K562 (cell line): ENCODE data around the gene MYADM. TPM values are rescaled to one million over a fixed set of nuclear protein-coding genes. Genes with fewer than 3 reads are reported as not detected.

ENCODE experiments used
- ATAC-seq: fragments of 200-7000 bp; cut with Tn5 transposase; 3 replicates; pipeline ENCODE4 v1.9.1; 2020; ENCODE audit warnings: moderate library complexity
- BruUV-seq: library from RNA; stranded (reverse); fragments of 400-500 nt; replicated peaks from 2 replicates; lab custom pipeline; 2021; lab: Mats Ljungman, UMichigan
- CTCF ChIA-PET: fragments of 300-600 bp; formaldehyde crosslinking; extraction: SDS; loops from one replicate; lab custom pipeline; 2021; ENCODE audit warnings: low intra/inter-chr PET ratio; lab: Yijun Ruan, JAX
- POLR2A ChIA-PET: fragments of 300-600, 350-650 bp; sonication (Branson Sonifier 250); formaldehyde crosslinking; extraction: SDS; loops from one replicate; lab custom pipeline; 2021; ENCODE audit warnings: antibody characterized with exemption, inconsistent platforms; lab: Yijun Ruan, JAX
- DNase-seq, 4 experiments: peaks; one replicate each; pipeline versions ENCODE4 v3.0.0 to v3.0.0-alpha.2; 2011 to 2018; ENCODE audit warnings: low spot score in 3 of 4, mixed read lengths in 3 of 4; ENCODE audit errors: extremely low read depth in 1 of 4
- FAIRE-seq: peaks from 2 replicates; lab custom pipeline; 2011; peaks lifted over from hg19 to GRCh38; lab: Jason Lieb, UNC
- H2AFZ ChIP-seq: 2 replicates; pipeline ENCODE4 v1.6.0; 2011; ENCODE audit warnings: low read depth, low read length, control low read depth, inconsistent platforms
- H3K27ac ChIP-seq: fragments of 200-600 bp; 3 replicates; pipeline ENCODE4 v1.8.0; 2011; ENCODE audit warnings: low read depth, mild to moderate bottlenecking, control low read depth, inconsistent platforms, low read length, moderate library complexity, mixed read lengths; ENCODE audit errors: extremely low read depth
- H3K27me3 ChIP-seq, 2 experiments: fragments of 300-600 bp in 1 of 2; 2 replicates in 1 of 2; 3 replicates in 1 of 2; pipeline versions ENCODE4 v1.6.0 to v1.8.0; 2011; ENCODE audit warnings: inconsistent platforms in 2 of 2, low read length in 2 of 2, mild to moderate bottlenecking in 1 of 2, mixed read lengths in 1 of 2, moderate library complexity in 1 of 2; ENCODE audit not compliant: control insufficient read depth in 2 of 2, insufficient read depth in 2 of 2
- H3K36me3 ChIP-seq: fragments of 300-600 bp; 3 replicates; pipeline ENCODE4 v1.8.0; 2011; ENCODE audit warnings: mild to moderate bottlenecking, low read length, inconsistent platforms; ENCODE audit not compliant: control insufficient read depth, insufficient read depth
- H3K4me1 ChIP-seq, 2 experiments: fragments of 200-600 bp in 1 of 2; replicated peaks in 1 of 2; 2 replicates in 1 of 2; 3 replicates in 1 of 2; pipeline versions ENCODE4 v1.5.1 to v1.8.0; 2011; ENCODE audit warnings: inconsistent platforms in 2 of 2, low read length in 2 of 2, mild to moderate bottlenecking in 1 of 2, mixed read lengths in 1 of 2, moderate library complexity in 1 of 2; ENCODE audit not compliant: control insufficient read depth in 2 of 2, insufficient read depth in 2 of 2
- H3K4me2 ChIP-seq: 2 replicates; pipeline ENCODE4 v1.6.1; 2011; ENCODE audit warnings: low read length, control low read depth, inconsistent platforms, mixed read lengths; ENCODE audit not compliant: insufficient read depth
- H3K4me3 ChIP-seq: fragments of 200-600 bp; sonication (generic), shearing (Covaris generic); 2 replicates; pipeline ENCODE4 v1.5.1; 2016; ENCODE audit warnings: control low read depth, inconsistent platforms
- H3K79me2 ChIP-seq: fragments of 200-600 bp; 3 replicates; pipeline ENCODE4 v1.8.0; 2011; ENCODE audit warnings: low read length, inconsistent platforms; ENCODE audit not compliant: control insufficient read depth, insufficient read depth
- H3K9ac ChIP-seq, 2 experiments: 2 replicates each; pipeline versions ENCODE4 v1.6.0 to v1.6.1; 2011; ENCODE audit warnings: low read depth in 2 of 2, low read length in 2 of 2, control low read depth in 1 of 2, inconsistent platforms in 1 of 2, mild to moderate bottlenecking in 1 of 2, mixed read lengths in 1 of 2; ENCODE audit not compliant: insufficient read depth in 1 of 2
- H3K9me1 ChIP-seq: one replicate; pipeline ENCODE4 v1.6.0; 2011; ENCODE audit warnings: inconsistent platforms, mild to moderate bottlenecking, low read length, moderate library complexity; ENCODE audit not compliant: control insufficient read depth, insufficient read depth
- H3K9me3 ChIP-seq: replicated peaks from 2 replicates; pipeline ENCODE4 v1.5.1; 2011; ENCODE audit warnings: low read depth, low read length, inconsistent platforms; ENCODE audit not compliant: control insufficient read depth, insufficient read depth
- H4K20me1 ChIP-seq: replicated peaks from 2 replicates; pipeline ENCODE4 v1.6.1; 2011; ENCODE audit warnings: low read length, inconsistent platforms, mixed read lengths; ENCODE audit not compliant: control insufficient read depth, insufficient read depth
- ARID1B ChIP-seq: fragments of 450-650 bp; IDR thresholded peaks from 2 replicates; pipeline ENCODE4 v1.6.1; 2016; ENCODE audit warnings: antibody characterized with exemption, mild to moderate bottlenecking, inconsistent platforms
- CCNT2 ChIP-seq: IDR thresholded peaks from 2 replicates; pipeline ENCODE4 v1.6.1; 2011; ENCODE audit warnings: borderline replicate concordance, low read depth, mild to moderate bottlenecking, moderate library complexity, mixed read lengths, low read length; ENCODE audit not compliant: insufficient read length; ENCODE audit errors: extremely low read depth
- CREB1 ChIP-seq, 2 experiments: sonication (generic) in 1 of 2; formaldehyde crosslinking in 1 of 2; IDR thresholded peaks; 2 replicates each; pipeline versions ENCODE4 v1.6.1 to v1.8.0; 2012 to 2022; ENCODE audit warnings: inconsistent platforms in 1 of 2, mild to moderate bottlenecking in 1 of 2, missing genetic modification reagents in 1 of 2, moderate library complexity in 1 of 2
- CTBP1 ChIP-seq: fragments of 450-650 bp; IDR thresholded peaks from 2 replicates; pipeline ENCODE4 v1.6.1; 2016; ENCODE audit warnings: borderline replicate concordance
- EP400 ChIP-seq: fragments of 450-650 bp; IDR thresholded peaks from 2 replicates; pipeline ENCODE4 v1.6.1; 2017; ENCODE audit warnings: antibody characterized with exemption, mild to moderate bottlenecking, moderate library complexity
- GABPB1 ChIP-seq: sonication (generic); formaldehyde crosslinking; IDR thresholded peaks from 2 replicates; pipeline ENCODE4 v1.8.0; 2022; ENCODE audit warnings: mild to moderate bottlenecking, missing genetic modification reagents
- JUND ChIP-seq, 2 experiments: IDR thresholded peaks; 2 replicates in 1 of 2; 3 replicates in 1 of 2; pipeline ENCODE4 v1.6.1; 2011; ENCODE audit warnings: borderline replicate concordance in 2 of 2, low read depth in 2 of 2, low read length in 2 of 2, improper control_type of control experiment in 1 of 2, missing biosample characterization in 1 of 2, missing genetic modification characterization in 1 of 2, missing genetic modification reagents in 1 of 2
- L3MBTL2 ChIP-seq: fragments of 450-650 bp; IDR thresholded peaks from 2 replicates; pipeline ENCODE4 v1.6.1; 2016; ENCODE audit warnings: mild to moderate bottlenecking, moderate library complexity
- RCOR1 ChIP-seq, 2 experiments: IDR thresholded peaks; 2 replicates each; pipeline ENCODE4 v1.6.1; 2012; ENCODE audit warnings: low read depth in 2 of 2, low read length in 2 of 2, borderline replicate concordance in 1 of 2, improper control_type of control experiment in 1 of 2
- SIX5 ChIP-seq, 2 experiments: IDR thresholded peaks; 2 replicates each; pipeline ENCODE4 v1.6.1; 2011; ENCODE audit warnings: low read length in 2 of 2, borderline replicate concordance in 1 of 2, low read depth in 1 of 2, mild to moderate bottlenecking in 1 of 2, moderate library complexity in 1 of 2; ENCODE audit not compliant: insufficient read depth in 1 of 2
- SREBF1 ChIP-seq: fragments of 150-350 bp; IDR thresholded peaks from 2 replicates; pipeline ENCODE4 v1.6.1; 2014; ENCODE audit warnings: antibody characterized with exemption, low read depth, low read length, borderline replicate concordance
- ZFP91 ChIP-seq: sonication (generic); formaldehyde crosslinking; IDR thresholded peaks from 2 replicates; pipeline ENCODE4 v1.8.0; 2022; ENCODE audit warnings: mild to moderate bottlenecking, missing genetic modification reagents
- ZNF143 ChIP-seq: sonication (generic); formaldehyde crosslinking; IDR thresholded peaks from 2 replicates; pipeline ENCODE4 v1.9.0; 2022; ENCODE audit warnings: mild to moderate bottlenecking, missing genetic modification reagents
- ZNF197 ChIP-seq: fragments of 200-800 bp; sonication (Bioruptor generic); IDR thresholded peaks from 2 replicates; pipeline ENCODE4 v1.6.1; 2016; ENCODE audit warnings: low read depth, missing genetic modification characterization, missing compliant biosample characterization
- ZNF644 ChIP-seq: fragments of 200-800 bp; sonication (Bioruptor generic); IDR thresholded peaks from 2 replicates; pipeline ENCODE4 v1.6.1; 2016; ENCODE audit warnings: low read depth, missing genetic modification characterization, missing compliant biosample characterization
- ZNF766 ChIP-seq: fragments of 200-800 bp; sonication (Bioruptor generic); conservative IDR thresholded peaks from 2 replicates; pipeline ENCODE4 v1.6.1; 2016; ENCODE audit warnings: missing genetic modification characterization, missing compliant biosample characterization
- ZNF785 ChIP-seq: fragments of 250-450 bp; sonication (Bioruptor Pico); IDR thresholded peaks from 2 replicates; pipeline ENCODE4 v1.4.0; 2020; ENCODE audit warnings: mild to moderate bottlenecking
- WGBS: fragments of 100-300 bp; shearing (Covaris generic); methylation state at CpG from one replicate; pipeline ENCODE4 v1.1.6; 2016; ENCODE audit warnings: low coverage, mixed read lengths; ENCODE audit not compliant: insufficient coverage; ENCODE audit errors: missing lambda C conversion rate; 5-methylcytosine and 5-hydroxymethylcytosine counted together
- in situ Hi-C: fragments of 300-500 bp; cut with MboI; formaldehyde crosslinking; loops from 4 replicates; pipeline ENCODE4 v1.15.0; 2018; ENCODE audit warnings: inconsistent platforms, mixed read lengths
- intact Hi-C: fragments of 100-400 bp; cut with micrococcal nuclease; formaldehyde crosslinking; loops from 2 replicates; pipeline ENCODE4 v1.14.2; 2022
- polyA plus RNA-seq, 8 experiments: library from polyadenylated mRNA; depleted of rRNA in 4 of 8; stranded (reverse) in 5 of 8; unstranded in 3 of 8; fragments of >200 nt; fragmentation: Nextera tagmentation in 2 of 8; fragmentation: Illumina TruSeq in 1 of 8; extraction: Ambion mirVana in 2 of 8; extraction: Trizol in 1 of 8; gene quantifications; 2 replicates each; pipeline versions ENCODE4 v1.2.1 to v1.2.3, GENCODE V29; 2011 to 2014; ENCODE audit warnings: inconsistent platforms in 1 of 8, missing spikeins in 1 of 8
- total RNA-seq, 7 experiments: library from RNA; depleted of rRNA in 6 of 7; stranded (reverse); fragments of >200 nt in 6 of 7; fragmentation: Illumina TruSeq in 2 of 7; extraction: Trizol in 2 of 7; gene quantifications; 2 replicates each; pipeline versions ENCODE4 v1.2.1 to v1.2.3, GENCODE V29; 2011 to 2021; ENCODE audit warnings: low replicate concordance in 1 of 7

MYADM gene
- total and polyA plus RNA-seq, 9 of the 15 experiments (the other 6 are each of a cell fraction or from before 2014, with no cell fraction given): 4.5 to 70.3 (median 14.4) TPM

DNA sequence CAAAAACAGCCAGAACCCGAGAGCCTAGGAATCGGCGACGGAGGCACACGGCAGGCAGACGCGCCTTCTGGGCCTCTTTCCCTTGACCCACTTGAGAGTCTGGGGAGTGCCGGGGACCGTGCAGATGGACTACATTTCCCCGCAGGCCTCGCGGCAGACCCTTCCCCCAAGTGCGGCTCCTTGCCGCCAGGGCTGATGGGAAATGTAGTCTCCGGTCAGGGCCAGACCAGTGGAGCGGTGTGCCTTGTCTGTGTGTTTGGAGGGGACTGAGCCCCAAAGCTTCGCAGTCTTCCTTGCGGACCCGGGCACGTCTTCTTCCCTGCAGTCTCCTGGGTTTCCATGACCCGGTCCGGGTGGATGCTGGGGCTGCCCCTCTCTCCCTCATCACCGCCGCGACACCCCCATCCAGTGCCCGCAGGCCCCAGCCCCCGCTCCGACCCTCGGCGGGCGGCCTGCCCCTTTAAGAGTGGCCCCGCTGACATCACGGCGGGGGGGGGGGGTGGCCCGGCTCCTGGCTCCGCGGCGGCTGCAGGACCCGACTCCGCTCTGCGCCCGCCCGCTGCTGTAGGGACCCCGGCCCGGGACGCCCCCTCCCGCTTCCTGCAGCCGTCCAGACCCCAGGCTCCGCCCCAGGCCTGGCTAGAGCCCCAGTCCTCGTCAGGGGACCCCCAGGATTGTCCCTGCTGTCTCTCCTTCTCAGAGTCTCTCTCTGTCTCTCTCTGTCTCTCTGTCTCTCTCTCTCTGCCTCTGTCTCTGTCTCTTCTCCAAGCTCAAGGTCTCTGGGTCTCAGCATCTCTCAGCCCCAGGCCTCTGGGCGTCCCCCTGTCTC, 40.6 kb downstream of the MYADM start:
- H3K4me2 ChIP-seq: no peak overlapping the region
- TF ChIP-seq ZNF785 (CRISPR knock-in tag) (no peak), ZNF197 (CRISPR knock-in tag) (peak; percentile 70; the same call in 1 of the 2 replicates), CREB1 (IDR thresholded peaks at IDR 0.05) (no peak), CREB1 (CRISPR knock-in tag; IDR thresholded peaks at IDR 0.05) (0 out of 2 replicates have a peak, but pooled peaks have one; percentile 50), ZFP91 (CRISPR knock-in tag) (peak; percentile 70; the same call in 1 of the 2 replicates), SREBF1 (0 out of 2 replicates have a peak, but pooled peaks have one; percentile 38), CCNT2 (no peak), ZNF143 (CRISPR knock-in tag) (peak; percentile 97), RCOR1 (IDR thresholded peaks at IDR 0.05; ENCODE audit: borderline replicate concordance in 1 of 2, low read depth in 2 of 2, low read length in 2 of 2) (no peak), ZNF644 (0 out of 2 replicates have a peak, but pooled peaks have one; percentile 52), ARID1B (no peak), L3MBTL2 (peak; percentile 22; the same call in 1 of the 2 replicates), SIX5 (IDR thresholded peaks at IDR 0.05; ENCODE audit: borderline replicate concordance in 1 of 2, insufficient read depth in 1 of 2, low read depth in 1 of 2, low read length in 2 of 2) (peak; percentile 94 to 96), GABPB1 (CRISPR knock-in tag) (peak; percentile 39; the same call in 1 of the 2 replicates), CTBP1 (no peak), EP400 (no peak), JUND (IDR thresholded peaks at IDR 0.05; ENCODE audit: borderline replicate concordance, low read depth, low read length) (peak; percentile 26; the same call in 1 of the 2 replicates), JUND (tag; IDR thresholded peaks at IDR 0.05; ENCODE audit: borderline replicate concordance, low read depth, low read length) (no peak), ZNF766 (CRISPR knock-in tag) (peak; percentile 80; the same call in 1 of the 2 replicates)

More for the DNA sequence above, 40.6 kb downstream of the MYADM start:
- Histone ChIP-seq H2AFZ (no peak overlapping the region), H3K27me3 (peaks cover 13 to 51% of the 10 kb centered on the region in 2 experiments; a peak in 3 of 5 replicates), H3K4me1 (peaks cover 0 to 27% of the 10 kb centered on the region in 2 experiments; a peak in 2 of 5 replicates), H4K20me1 (peaks cover 10% of the 10 kb centered on the region), H3K9me1 (peaks cover 3% of the 10 kb centered on the region), H3K9me3 (no peaks in the 10 kb centered on the region), H3K36me3 (no peaks in the 10 kb centered on the region), H3K4me3 (no peak overlapping the region), H3K79me2 (no peaks in the 10 kb centered on the region), H3K9ac (peak overlapping the region in 1 of 2 experiments; percentile 45; a peak in 1 of 4 replicates), H3K27ac (no peak overlapping the region)
- BruUV-seq: no TSS peak
- FAIRE-seq: peak; percentile 93
- in situ Hi-C loops (no loop called here), intact Hi-C loops (loop anchor here (5.0 kb wide), 1 partner anchor 114 kb away; no protein-coding TSS in a partner anchor)
- WGBS: 5% methylated on average over 43 of the region's 51 CpGs
- ATAC-seq: peak; percentile 97
- POLR2A ChIA-PET: interaction anchor here (0.6 kb wide), 2 partner anchors 9 to 17 kb away, joined by 3 to 5 read pairs; no protein-coding TSS in a partner anchor
- peak; percentile 57 to 77 (median 68) for DNase-seq
- CTCF ChIA-PET: no interaction called here
